GM12873 (cell line): ENCODE data around the gene B3GNT9.

Experiments used
- CTCF ChIP-seq: IDR thresholded peaks from 2 replicates; pipeline ENCODE4 v1.5.1; 2012; ENCODE audit warnings: low read depth, mild to moderate bottlenecking, moderate library complexity, low read length, control low read depth; ENCODE audit not compliant: insufficient read depth; ENCODE audit errors: missing control alignments

The B3GNT9 gene

GRCh38 chr16:67128887-67129286, 21.9 kb downstream of the B3GNT9 start:
- no peak for TF ChIP-seq CTCF

DNA sequence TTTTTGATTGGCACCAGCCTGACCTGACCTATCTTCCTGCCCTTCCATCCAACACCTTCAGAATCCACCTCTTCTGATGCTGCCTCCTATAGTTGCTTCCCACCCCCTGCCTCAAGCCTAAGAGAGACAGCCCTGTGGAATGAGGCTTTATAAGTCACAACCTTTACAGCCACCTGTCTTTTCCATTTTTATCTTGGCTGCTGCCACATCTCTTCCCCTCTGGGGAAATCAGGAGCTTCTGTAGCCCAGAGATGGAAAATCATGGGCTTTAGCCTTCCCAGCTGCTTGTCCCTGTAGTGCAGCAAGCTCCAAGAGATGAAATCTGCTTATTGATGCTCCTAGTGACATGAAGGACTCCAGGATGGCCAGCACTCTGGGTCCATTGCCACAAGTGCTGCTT, 22.4 kb downstream of the B3GNT9 start:
- no peak for TF ChIP-seq CTCF

- TF ChIP-seq CTCF, result no peak
Observed at GRCh38 chr16:67120025-67120424, 30.8 kb downstream of the B3GNT9 start.

- no peak for TF ChIP-seq CTCF
Observed at GRCh38 chr16:67117716-67118115, 33.1 kb downstream of the B3GNT9 start.

- TF ChIP-seq CTCF, result no peak
Observed at GRCh38 chr16:67116388-67117311, 34.1 kb downstream of the B3GNT9 start.

DNA sequence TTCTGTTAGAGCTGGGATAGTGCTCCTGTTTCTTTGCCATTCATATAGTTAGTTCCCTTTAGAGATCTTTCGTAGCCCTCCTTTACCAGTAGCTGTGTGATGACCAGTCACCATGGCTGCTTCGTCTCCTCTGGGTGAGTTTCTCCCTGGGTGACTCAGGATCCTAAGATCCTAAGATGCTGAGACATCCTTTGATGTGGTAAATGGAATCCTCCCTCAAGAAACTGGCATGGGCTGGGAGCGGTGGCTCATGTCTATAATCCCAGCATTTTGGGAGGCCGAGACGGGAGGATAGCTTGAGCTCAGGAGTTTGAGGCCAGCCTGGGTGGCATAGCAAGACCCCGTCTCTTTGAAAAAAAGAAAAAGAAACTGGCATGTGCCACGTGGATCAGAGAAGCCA, 35.2 kb downstream of the B3GNT9 start:
- no peak for TF ChIP-seq CTCF

DNA sequence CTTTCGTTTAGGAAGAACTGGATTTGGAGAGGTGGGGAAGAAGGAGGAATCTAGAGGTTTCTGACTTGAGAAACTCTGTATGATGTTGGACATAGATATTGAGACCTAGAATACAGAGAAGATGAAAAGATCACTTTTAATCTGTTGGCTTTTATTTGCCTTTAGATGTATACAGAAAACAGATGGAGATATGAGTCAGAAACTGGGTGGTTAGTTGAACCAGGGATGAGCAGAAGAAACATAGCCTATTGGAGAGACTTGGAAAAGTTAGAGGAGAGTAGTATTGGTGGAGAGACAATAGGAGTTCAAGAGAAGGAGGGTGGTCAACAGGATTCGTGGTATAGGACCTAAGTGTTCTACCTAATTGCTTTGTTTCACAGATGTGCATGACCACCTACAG, 36.0 kb downstream of the B3GNT9 start:
- TF ChIP-seq CTCF, result no peak
